Thyroid gland (tissue), 4 donors: ENCODE measurements around the gene PAGE2.

Experiments
- POLR2A ChIP-seq, 2 donors: fragments of 450-650 bp; IDR thresholded peaks; one replicate each; pipeline ENCODE4 v1.6.1; 2017; ENCODE audit warnings: antibody characterized with exemption in 2 of 2, mild to moderate bottlenecking in 2 of 2, moderate library complexity in 1 of 2
- TF ChIP-seq, protein P1 (sequence below), 6 experiments: fragments of 200-600 bp in 3 of 6; fragments of 450-650 bp in 3 of 6; sonication (generic) in 3 of 6; IDR thresholded peaks; one replicate each; pipeline ENCODE4 v1.5.1; 2016 to 2019; ENCODE audit warnings: antibody characterized with exemption in 6 of 6, mild to moderate bottlenecking in 2 of 6, inconsistent platforms in 1 of 6, moderate library complexity in 1 of 6

DNA sequence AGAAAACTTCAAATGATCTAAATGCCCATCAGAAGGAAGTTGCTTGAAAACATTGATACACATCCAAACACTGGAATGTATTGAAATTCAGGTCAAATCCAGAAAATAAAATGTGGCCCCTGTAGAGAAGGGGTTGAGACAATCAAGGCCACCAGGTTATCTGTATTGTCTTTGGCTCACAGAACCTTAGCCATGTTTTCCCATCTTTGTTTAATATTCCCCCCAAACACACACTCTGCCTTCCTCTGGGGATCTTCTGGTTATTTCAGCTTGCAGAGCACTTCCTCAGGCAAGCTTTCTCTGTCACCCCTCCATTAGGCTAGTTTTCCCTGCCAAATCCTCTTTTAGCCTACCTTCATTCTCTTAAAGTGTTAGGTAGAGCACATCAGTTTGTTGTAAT lies 30.5 kb downstream of the PAGE2 start:
- TF ChIP-seq, protein P1, sequence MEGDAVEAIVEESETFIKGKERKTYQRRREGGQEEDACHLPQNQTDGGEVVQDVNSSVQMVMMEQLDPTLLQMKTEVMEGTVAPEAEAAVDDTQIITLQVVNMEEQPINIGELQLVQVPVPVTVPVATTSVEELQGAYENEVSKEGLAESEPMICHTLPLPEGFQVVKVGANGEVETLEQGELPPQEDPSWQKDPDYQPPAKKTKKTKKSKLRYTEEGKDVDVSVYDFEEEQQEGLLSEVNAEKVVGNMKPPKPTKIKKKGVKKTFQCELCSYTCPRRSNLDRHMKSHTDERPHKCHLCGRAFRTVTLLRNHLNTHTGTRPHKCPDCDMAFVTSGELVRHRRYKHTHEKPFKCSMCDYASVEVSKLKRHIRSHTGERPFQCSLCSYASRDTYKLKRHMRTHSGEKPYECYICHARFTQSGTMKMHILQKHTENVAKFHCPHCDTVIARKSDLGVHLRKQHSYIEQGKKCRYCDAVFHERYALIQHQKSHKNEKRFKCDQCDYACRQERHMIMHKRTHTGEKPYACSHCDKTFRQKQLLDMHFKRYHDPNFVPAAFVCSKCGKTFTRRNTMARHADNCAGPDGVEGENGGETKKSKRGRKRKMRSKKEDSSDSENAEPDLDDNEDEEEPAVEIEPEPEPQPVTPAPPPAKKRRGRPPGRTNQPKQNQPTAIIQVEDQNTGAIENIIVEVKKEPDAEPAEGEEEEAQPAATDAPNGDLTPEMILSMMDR (IDR thresholded peaks at IDR 0.05), result no peak
- TF ChIP-seq POLR2A (IDR thresholded peaks at IDR 0.05), result no peak
